RPMI7951 (cell line): ENCODE measurements around the gene EIF2B1. TPM values are rescaled to one million over a fixed set of nuclear protein-coding genes. Genes with fewer than 3 reads are reported as not detected.

Source experiments
- total RNA-seq: library from RNA; depleted of rRNA; stranded (reverse); fragments of >200 nt; shearing (Covaris generic); gene quantifications from 2 replicates; pipeline ENCODE4 v1.2.3, GENCODE V29; 2014; rRNA removed

The EIF2B1 gene
- total RNA-seq, 1 experiment from 2014 or later, result 77.3 TPM

Other genes with a start within 250 kb of the EIF2B1 start
- gene KMT5A, start 249.6 kb downstream of the EIF2B1 start, total RNA-seq, result 34.6 and 38.4 TPM in 2 replicates
- gene RILPL2, start 197.0 kb downstream of the EIF2B1 start, total RNA-seq, result 2.5 and 2.7 TPM in 2 replicates
- 12.4 and 16.5 TPM in 2 replicates for gene SNRNP35, start 175.5 kb downstream of the EIF2B1 start, total RNA-seq
- 4.8 and 10.3 TPM in 2 replicates for gene RILPL1, start 100.0 kb downstream of the EIF2B1 start, total RNA-seq
- gene TMED2, start 49.1 kb downstream of the EIF2B1 start, total RNA-seq, result 231 and 253 TPM in 2 replicates
- gene DDX55, start 31.6 kb downstream of the EIF2B1 start, total RNA-seq, result 19.0 and 24.9 TPM in 2 replicates
- gene GTF2H3, start 143 bp upstream of the EIF2B1 start, total RNA-seq, result 73.3 and 76.7 TPM in 2 replicates
- 15.2 and 18.3 TPM in 2 replicates for gene TCTN2, start 37.4 kb upstream of the EIF2B1 start, total RNA-seq
- 6.5 and 7.9 TPM in 2 replicates for gene ATP6V0A2, start 78.7 kb upstream of the EIF2B1 start, total RNA-seq
- under 0.01 and 0.10 TPM in 2 replicates for gene DNAH10, start 128.6 kb upstream of the EIF2B1 start, total RNA-seq